ENCODE measurements around the gene L3MBTL2. TPM values are rescaled to one million over a fixed set of nuclear protein-coding genes. Genes with fewer than 3 reads are reported as not detected.

The L3MBTL2 gene
- total and polyA plus RNA-seq, 9 of the 15 experiments (the other 6 are each of a cell fraction or from before 2014, with no cell fraction given): 10.3 to 23.1 (median 18.6) TPM

DNA sequence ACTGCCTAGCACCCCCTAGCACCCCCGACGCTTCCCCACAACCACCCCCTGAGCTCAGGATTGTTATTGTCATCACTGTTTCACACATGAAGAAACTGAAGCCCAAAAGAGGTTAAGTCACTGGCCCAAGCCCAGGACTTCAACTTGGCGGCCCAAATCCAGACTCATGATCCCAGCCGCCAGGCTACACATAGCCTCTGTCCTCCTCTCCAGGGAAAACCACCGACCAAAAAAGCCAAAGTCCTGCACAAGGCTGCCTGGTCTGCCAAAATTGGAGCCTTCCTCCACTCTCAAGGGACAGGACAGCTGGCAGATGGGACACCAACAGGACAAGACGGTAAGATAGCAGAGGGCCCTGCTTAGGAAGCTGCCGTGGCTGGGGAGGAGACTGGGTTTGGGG is 10.8 kb downstream of the L3MBTL2 start:
- Histone ChIP-seq H3K4me1 (replicated peaks in 1 of 2; ENCODE audit: control insufficient read depth in 2 of 2, insufficient read depth in 2 of 2, low read length in 2 of 2) (peaks cover 2 to 9% of the 10 kb centered on the region in 2 experiments; a peak in 2 of 5 replicates), H3K4me3 (no peak overlapping the region), H3K79me2 (ENCODE audit: control insufficient read depth, insufficient read depth, low read length) (no peaks in the 10 kb centered on the region), H3K9ac (ENCODE audit: insufficient read depth in 1 of 2, low read depth in 2 of 2, low read length in 2 of 2) (no peak overlapping the region), H3K36me3 (ENCODE audit: control insufficient read depth, insufficient read depth, low read length) (peaks cover 48% of the 10 kb centered on the region; the same call in 2 of the 3 replicates), H3K27me3 (ENCODE audit: control insufficient read depth in 2 of 2, insufficient read depth in 2 of 2, low read length in 2 of 2) (no peaks in the 10 kb centered on the region), H2AFZ (ENCODE audit: low read depth, low read length) (no peak overlapping the region), H3K4me2 (ENCODE audit: insufficient read depth, low read length) (no peak overlapping the region), H3K9me1 (ENCODE audit: control insufficient read depth, insufficient read depth, low read length) (peaks cover 3% of the 10 kb centered on the region), H3K9me3 (replicated peaks; ENCODE audit: control insufficient read depth, insufficient read depth, low read depth, low read length) (peaks cover 3% of the 10 kb centered on the region; the same call in 1 of the 2 replicates), H3K27ac (ENCODE audit: extremely low read depth, low read depth, low read length) (no peak overlapping the region), H4K20me1 (replicated peaks; ENCODE audit: control insufficient read depth, insufficient read depth, low read length) (no peaks in the 10 kb centered on the region)
- POLR2A ChIA-PET: interaction anchor here (0.7 kb wide), 1 partner anchor 117 kb away, joined by 3 read pairs; no protein-coding TSS in a partner anchor
- no TSS peak for BruUV-seq (replicated peaks)
- CTCF ChIA-PET (ENCODE audit: low intra/inter-chr PET ratio): no interaction called here
- 97% methylated on average over 4 of the region's 7 CpGs for WGBS (ENCODE audit: insufficient coverage, low coverage, missing lambda C conversion rate)
- in situ Hi-C loops (cut with MboI) (no loop called here), intact Hi-C loops (cut with micrococcal nuclease) (no loop called here)
- no peak for DNase-seq (ENCODE audit: extremely low read depth in 1 of 4, low spot score in 3 of 4)
- no peak for FAIRE-seq
- ATAC-seq: no peak
- TF ChIP-seq, protein P1, sequence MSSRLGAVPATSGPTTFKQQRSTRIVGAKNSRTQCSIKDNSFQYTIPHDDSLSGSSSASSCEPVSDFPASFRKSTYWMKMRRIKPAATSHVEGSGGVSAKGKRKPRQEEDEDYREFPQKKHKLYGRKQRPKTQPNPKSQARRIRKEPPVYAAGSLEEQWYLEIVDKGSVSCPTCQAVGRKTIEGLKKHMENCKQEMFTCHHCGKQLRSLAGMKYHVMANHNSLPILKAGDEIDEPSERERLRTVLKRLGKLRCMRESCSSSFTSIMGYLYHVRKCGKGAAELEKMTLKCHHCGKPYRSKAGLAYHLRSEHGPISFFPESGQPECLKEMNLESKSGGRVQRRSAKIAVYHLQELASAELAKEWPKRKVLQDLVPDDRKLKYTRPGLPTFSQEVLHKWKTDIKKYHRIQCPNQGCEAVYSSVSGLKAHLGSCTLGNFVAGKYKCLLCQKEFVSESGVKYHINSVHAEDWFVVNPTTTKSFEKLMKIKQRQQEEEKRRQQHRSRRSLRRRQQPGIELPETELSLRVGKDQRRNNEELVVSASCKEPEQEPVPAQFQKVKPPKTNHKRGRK (tag; IDR thresholded peaks at IDR 0.05): no peak
- TF ChIP-seq ZNF408 (CRISPR knock-in tag; IDR thresholded peaks at IDR 0.05; ENCODE audit: low read depth) (no peak), MAFF (IDR thresholded peaks at IDR 0.05; ENCODE audit: low read length) (no peak), NFRKB (IDR thresholded peaks at IDR 0.05; ENCODE audit: low read depth) (no peak), SUPT5H (IDR thresholded peaks at IDR 0.05) (no peak), ZNF584 (CRISPR knock-in tag; IDR thresholded peaks at IDR 0.05; ENCODE audit: low read depth) (no peak), SRSF1 (IDR thresholded peaks at IDR 0.05; ENCODE audit: low read depth, low read length) (no peak), ZFP1 (CRISPR knock-in tag; IDR thresholded peaks at IDR 0.05) (no peak), HDAC3 (IDR thresholded peaks at IDR 0.05; ENCODE audit: borderline replicate concordance, partially characterized antibody) (no peak), ZBTB7A (IDR thresholded peaks at IDR 0.05; ENCODE audit: borderline replicate concordance, control insufficient read depth, low read depth, low read length) (no peak), SPI1 (IDR thresholded peaks at IDR 0.05; ENCODE audit: borderline replicate concordance, low read depth, low read length) (no peak), POLR2AphosphoS2 (IDR thresholded peaks at IDR 0.05; ENCODE audit: low read length) (no peak)
- TF ChIP-seq, protein P2, sequence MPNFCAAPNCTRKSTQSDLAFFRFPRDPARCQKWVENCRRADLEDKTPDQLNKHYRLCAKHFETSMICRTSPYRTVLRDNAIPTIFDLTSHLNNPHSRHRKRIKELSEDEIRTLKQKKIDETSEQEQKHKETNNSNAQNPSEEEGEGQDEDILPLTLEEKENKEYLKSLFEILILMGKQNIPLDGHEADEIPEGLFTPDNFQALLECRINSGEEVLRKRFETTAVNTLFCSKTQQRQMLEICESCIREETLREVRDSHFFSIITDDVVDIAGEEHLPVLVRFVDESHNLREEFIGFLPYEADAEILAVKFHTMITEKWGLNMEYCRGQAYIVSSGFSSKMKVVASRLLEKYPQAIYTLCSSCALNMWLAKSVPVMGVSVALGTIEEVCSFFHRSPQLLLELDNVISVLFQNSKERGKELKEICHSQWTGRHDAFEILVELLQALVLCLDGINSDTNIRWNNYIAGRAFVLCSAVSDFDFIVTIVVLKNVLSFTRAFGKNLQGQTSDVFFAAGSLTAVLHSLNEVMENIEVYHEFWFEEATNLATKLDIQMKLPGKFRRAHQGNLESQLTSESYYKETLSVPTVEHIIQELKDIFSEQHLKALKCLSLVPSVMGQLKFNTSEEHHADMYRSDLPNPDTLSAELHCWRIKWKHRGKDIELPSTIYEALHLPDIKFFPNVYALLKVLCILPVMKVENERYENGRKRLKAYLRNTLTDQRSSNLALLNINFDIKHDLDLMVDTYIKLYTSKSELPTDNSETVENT (CRISPR knock-in tag; IDR thresholded peaks at IDR 0.05): no peak
- TF ChIP-seq, protein P3, sequence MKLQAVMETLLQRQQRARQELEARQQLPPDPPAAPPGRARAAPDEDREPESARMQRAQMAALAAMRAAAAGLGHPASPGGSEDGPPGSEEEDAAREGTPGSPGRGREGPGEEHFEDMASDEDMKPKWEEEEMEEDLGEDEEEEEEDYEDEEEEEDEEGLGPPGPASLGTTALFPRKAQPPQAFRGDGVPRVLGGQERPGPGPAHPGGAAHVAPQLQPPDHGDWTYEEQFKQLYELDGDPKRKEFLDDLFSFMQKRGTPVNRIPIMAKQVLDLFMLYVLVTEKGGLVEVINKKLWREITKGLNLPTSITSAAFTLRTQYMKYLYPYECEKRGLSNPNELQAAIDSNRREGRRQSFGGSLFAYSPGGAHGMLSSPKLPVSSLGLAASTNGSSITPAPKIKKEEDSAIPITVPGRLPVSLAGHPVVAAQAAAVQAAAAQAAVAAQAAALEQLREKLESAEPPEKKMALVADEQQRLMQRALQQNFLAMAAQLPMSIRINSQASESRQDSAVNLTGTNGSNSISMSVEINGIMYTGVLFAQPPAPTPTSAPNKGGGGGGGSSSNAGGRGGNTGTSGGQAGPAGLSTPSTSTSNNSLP (IDR thresholded peaks at IDR 0.05; ENCODE audit: borderline replicate concordance, low read depth, low read length): no peak
- TF ChIP-seq, protein P4, sequence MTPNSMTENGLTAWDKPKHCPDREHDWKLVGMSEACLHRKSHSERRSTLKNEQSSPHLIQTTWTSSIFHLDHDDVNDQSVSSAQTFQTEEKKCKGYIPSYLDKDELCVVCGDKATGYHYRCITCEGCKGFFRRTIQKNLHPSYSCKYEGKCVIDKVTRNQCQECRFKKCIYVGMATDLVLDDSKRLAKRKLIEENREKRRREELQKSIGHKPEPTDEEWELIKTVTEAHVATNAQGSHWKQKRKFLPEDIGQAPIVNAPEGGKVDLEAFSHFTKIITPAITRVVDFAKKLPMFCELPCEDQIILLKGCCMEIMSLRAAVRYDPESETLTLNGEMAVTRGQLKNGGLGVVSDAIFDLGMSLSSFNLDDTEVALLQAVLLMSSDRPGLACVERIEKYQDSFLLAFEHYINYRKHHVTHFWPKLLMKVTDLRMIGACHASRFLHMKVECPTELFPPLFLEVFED (CRISPR knock-in tag; conservative IDR thresholded peaks at IDR 0.05): no peak

All from K562 (cell line).